Upper lobe of right lung (tissue), 1 donor: Measurements from ENCODE around the gene ATE1. TPM values are rescaled to one million over a fixed set of nuclear protein-coding genes. Genes with fewer than 3 reads are reported as not detected.
"Not testable (repeated sequence)": the region's sequence is repeated elsewhere in the genome, so short reads cannot be mapped to it uniquely, and the experiment has no call there.

Experiments used
- ATAC-seq: fragments of 200-7000 bp; cut with Tn5 transposase; one replicate; pipeline ENCODE4 v1.9.1; 2020; ENCODE audit warnings: mild to moderate bottlenecking, moderate library complexity
- DNase-seq: peaks from one replicate; pipeline ENCODE4 v3.0.0-alpha.2; 2020
- H3K27ac ChIP-seq: fragments of 200-600 bp; one replicate; pipeline ENCODE4 v1.8.0; 2022
- H3K27me3 ChIP-seq: fragments of 200-600 bp; one replicate; pipeline ENCODE4 v1.8.0; 2022; ENCODE audit warnings: mild to moderate bottlenecking
- H3K36me3 ChIP-seq: fragments of 200-600 bp; one replicate; pipeline ENCODE4 v1.8.0; 2022
- H3K4me1 ChIP-seq: fragments of 200-600 bp; one replicate; pipeline ENCODE4 v1.8.0; 2022
- H3K4me3 ChIP-seq: fragments of 200-600 bp; one replicate; pipeline ENCODE4 v1.8.0; 2022; ENCODE audit warnings: mild to moderate bottlenecking
- H3K9me3 ChIP-seq: fragments of 200-600 bp; one replicate; pipeline ENCODE4 v1.8.0; 2022
- CTCF ChIP-seq: fragments of 200-600 bp; IDR thresholded peaks from one replicate; pipeline ENCODE4 v1.8.0; 2022; ENCODE audit warnings: antibody characterized with exemption
- intact Hi-C: fragments of 100-400 bp; cut with DNase I; formaldehyde crosslinking; loops from one replicate; pipeline ENCODE4 v1.11.0; 2022
- total RNA-seq: library from RNA; stranded (reverse); fragmentation: NEBNext Ultra II Directional; extraction: Animal tissue kit (Norgen Biotek cat#: 25700); gene quantifications from one replicate; pipeline ENCODE4 v1.2.1, GENCODE V29; 2021
- donor health status: DM: no; HTN: yes; CAD: no; lungs with severe emphysema.

ATE1 gene
- total RNA-seq, 1 donor from 2014 or later = 26.6 TPM

DNA sequence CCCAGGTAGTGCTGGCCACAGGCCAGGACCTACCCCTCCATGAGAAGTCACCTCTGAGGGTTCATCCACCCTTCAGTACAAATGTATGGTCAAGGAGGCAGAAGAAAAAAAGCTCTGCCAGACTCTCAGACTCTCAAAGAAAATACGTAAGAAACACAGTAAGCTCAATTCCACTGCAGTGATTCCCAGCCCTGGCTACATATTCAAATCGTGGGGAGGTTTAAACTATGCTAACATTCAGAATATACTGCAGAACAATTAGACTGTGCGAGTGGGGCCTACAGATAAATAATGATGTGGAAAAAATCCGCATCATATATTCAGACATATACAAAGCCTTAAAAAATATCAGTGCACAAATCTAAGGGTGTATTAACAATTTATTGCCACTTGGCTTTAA lies 162.6 kb downstream of the ATE1 start:
- H3K4me3 ChIP-seq = no peak overlapping the region
- no peak overlapping the region for H3K27ac ChIP-seq
- no peak for ATAC-seq
- no peaks in the 10 kb centered on the region for H3K9me3 ChIP-seq
- no peaks in the 10 kb centered on the region for H3K4me1 ChIP-seq
- no peak for TF ChIP-seq CTCF
- intact Hi-C loops = no loop called here
- DNase-seq = no peak
- no peaks in the 10 kb centered on the region for H3K27me3 ChIP-seq
- H3K36me3 ChIP-seq = no peaks in the 10 kb centered on the region

- no peak for TF ChIP-seq CTCF
- Histone ChIP-seq H3K36me3 (no peaks in the 10 kb centered on the region), H3K4me3 (no peak overlapping the region), H3K27ac (no peak overlapping the region), H3K27me3 (no peaks in the 10 kb centered on the region), H3K4me1 (no peaks in the 10 kb centered on the region), H3K9me3 (peaks cover 7% of the 10 kb centered on the region)
- DNase-seq (no peak), ATAC-seq (no peak)
- intact Hi-C loops = no loop called here
Measured at GRCh38 chr10:121764233-121764942, 163.4 kb downstream of the ATE1 start.

GRCh38 chr10:121757241-121757640 lies 170.6 kb downstream of the ATE1 start:
- ATAC-seq, DNase-seq, intact Hi-C loops, H3K36me3 ChIP-seq, H3K27ac ChIP-seq, H3K4me1 ChIP-seq, H3K27me3 ChIP-seq, H3K4me3 ChIP-seq: not testable (repeated sequence)
- peaks cover 19% of the 10 kb centered on the region for H3K9me3 ChIP-seq

- DNase-seq, H3K27me3 ChIP-seq, H3K36me3 ChIP-seq, intact Hi-C loops, H3K4me3 ChIP-seq, ATAC-seq, H3K4me1 ChIP-seq, H3K27ac ChIP-seq: not testable (repeated sequence)
- H3K9me3 ChIP-seq = peaks cover 19% of the 10 kb centered on the region
Measured at GRCh38 chr10:121755496-121755895, 172.3 kb downstream of the ATE1 start.

DNA sequence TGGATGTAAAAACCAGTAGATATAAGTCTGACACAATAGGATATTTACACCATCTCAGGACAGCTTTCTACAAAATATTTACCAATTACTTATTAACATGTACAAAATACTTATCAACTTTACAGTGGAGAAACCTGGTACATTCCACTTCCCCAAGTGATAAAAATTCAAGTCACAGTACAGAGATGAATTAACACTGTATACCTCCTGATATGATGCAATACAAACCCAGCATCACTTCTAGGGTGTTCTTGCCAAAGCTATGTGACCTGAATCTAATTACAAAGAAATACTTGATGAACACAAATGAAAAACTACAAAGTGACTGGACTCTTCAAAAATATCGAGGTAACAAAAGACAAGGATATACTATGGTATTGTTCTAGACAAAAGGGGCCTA lies 173.2 kb downstream of the ATE1 start:
- DNase-seq = no peak
- Histone ChIP-seq H3K36me3 (no peaks in the 10 kb centered on the region), H3K4me1 (no peaks in the 10 kb centered on the region), H3K27me3 (no peaks in the 10 kb centered on the region), H3K4me3 (no peak overlapping the region), H3K27ac (no peak overlapping the region), H3K9me3 (peaks cover 14% of the 10 kb centered on the region)
- ATAC-seq = no peak
- intact Hi-C loops = no loop called here
- TF ChIP-seq CTCF = no peak

DNA sequence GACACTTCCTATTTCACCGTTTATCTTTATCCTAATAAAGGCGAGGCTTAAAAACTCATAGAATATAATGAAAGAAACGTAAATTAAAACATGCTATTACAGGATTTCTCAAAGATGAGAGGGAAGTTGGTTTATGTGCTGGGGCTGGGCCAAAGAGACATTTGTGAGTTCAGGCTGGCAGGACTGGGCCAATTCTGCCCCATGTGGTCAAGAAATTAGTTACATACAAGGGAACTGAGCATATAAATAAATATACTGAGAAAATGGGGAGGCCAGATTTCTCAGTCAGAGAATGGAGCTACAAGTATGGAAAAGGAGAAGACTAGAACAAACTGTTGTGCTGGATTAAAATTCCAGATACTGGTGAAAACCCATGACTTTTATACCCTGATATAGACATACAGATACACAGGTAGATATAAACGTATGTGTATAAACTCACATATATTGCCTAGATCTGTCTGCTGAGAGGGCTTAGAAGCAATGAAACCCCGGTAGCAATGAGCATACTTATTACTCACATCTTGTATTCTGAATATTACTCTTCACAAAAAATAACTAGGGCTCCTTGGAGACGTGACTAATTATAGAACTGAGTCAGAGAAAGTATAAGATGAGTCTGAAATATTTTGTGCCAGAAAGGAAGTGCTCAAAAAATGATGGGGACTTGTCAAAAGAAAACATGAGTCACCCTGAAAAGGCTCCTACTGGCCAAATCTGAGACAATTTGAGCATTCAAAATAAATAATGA lies 173.9 kb downstream of the ATE1 start:
- Histone ChIP-seq H3K9me3 (peaks cover 12% of the 10 kb centered on the region), H3K27ac (no peak overlapping the region), H3K36me3 (no peaks in the 10 kb centered on the region), H3K4me3 (no peak overlapping the region), H3K27me3 (no peaks in the 10 kb centered on the region), H3K4me1 (no peaks in the 10 kb centered on the region)
- ATAC-seq = no peak
- no peak for DNase-seq
- TF ChIP-seq CTCF = no peak
- intact Hi-C loops = no loop called here
